Lower leg skin (tissue), 4 donors: ENCODE measurements around the gene TNP2. TPM values are rescaled to one million over a fixed set of nuclear protein-coding genes. Genes with fewer than 3 reads are reported as not detected.
"Not testable (repeated sequence)": the region's sequence is repeated elsewhere in the genome, so short reads cannot be mapped to it uniquely, and the experiment has no call there.

Source experiments
- DNase-seq, 2 donors: peaks; one replicate each; pipeline ENCODE4 v3.0.0-alpha.2; 2019; ENCODE audit warnings: low spot score in 2 of 2
- H3K4me3 ChIP-seq: fragments of 200-600 bp; sonication (generic); 2 replicates; pipeline ENCODE4 v1.5.1; 2017; ENCODE audit warnings: mild to moderate bottlenecking, low read depth; ENCODE audit not compliant: poor library complexity, severe bottlenecking
- POLR2A ChIP-seq, 2 donors: fragments of 450-650 bp; IDR thresholded peaks; one replicate each; pipeline ENCODE4 v1.6.1; 2016 to 2017; ENCODE audit warnings: antibody characterized with exemption in 2 of 2, mild to moderate bottlenecking in 1 of 2, moderate library complexity in 1 of 2
- WGBS, 2 donors: methylation state at CpG; one replicate each; pipeline ENCODE4 v1.1.5; 2018; 5-methylcytosine and 5-hydroxymethylcytosine counted together
- intact Hi-C: fragments of 100-400 bp; cut with DNase I; formaldehyde crosslinking; loops from one replicate; pipeline ENCODE4 v1.15.0; 2023; ENCODE audit warnings: low total_unique reads
- total RNA-seq, 4 donors: library from RNA; depleted of rRNA; stranded (reverse); fragments of >200 nt; gene quantifications; one replicate each; pipeline ENCODE4 v1.1.0, GENCODE V29; 2016
- TF ChIP-seq, protein P1 (sequence below), 3 donors: fragments of 450-650 bp; IDR thresholded peaks; one replicate each; pipeline ENCODE4 v1.5.1; 2016; ENCODE audit warnings: antibody characterized with exemption in 3 of 3, mild to moderate bottlenecking in 3 of 3, moderate library complexity in 2 of 3

TNP2 gene
- total RNA-seq, 4 donors from 2014 or later = not detected

DNA sequence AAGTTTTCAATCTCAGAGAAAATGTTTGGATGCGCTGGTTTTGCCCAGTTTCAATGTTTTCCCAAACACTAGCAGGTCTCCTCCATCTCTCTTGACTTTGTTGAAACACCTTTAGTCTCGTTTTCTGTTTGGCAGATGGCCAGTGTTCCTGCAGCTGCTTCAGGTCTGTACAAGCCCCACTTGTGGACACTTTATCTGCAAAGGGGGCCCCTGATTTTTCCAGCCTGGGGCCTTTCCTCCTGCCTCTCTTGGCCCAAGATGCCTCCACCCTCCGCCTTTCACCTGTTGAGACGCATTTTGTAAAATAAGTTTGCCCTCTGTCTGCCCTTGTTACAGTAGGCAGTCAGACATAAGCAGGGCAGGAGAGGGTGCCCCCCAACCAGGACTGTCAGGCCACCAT lies 33.9 kb upstream of the TNP2 start:
- 62 to 66% methylated on average over 3 to 4 of the region's 4 CpGs for WGBS, 2 donors
- no peak for DNase-seq
- H3K4me3 ChIP-seq = no peak overlapping the region
- TF ChIP-seq, protein P1, sequence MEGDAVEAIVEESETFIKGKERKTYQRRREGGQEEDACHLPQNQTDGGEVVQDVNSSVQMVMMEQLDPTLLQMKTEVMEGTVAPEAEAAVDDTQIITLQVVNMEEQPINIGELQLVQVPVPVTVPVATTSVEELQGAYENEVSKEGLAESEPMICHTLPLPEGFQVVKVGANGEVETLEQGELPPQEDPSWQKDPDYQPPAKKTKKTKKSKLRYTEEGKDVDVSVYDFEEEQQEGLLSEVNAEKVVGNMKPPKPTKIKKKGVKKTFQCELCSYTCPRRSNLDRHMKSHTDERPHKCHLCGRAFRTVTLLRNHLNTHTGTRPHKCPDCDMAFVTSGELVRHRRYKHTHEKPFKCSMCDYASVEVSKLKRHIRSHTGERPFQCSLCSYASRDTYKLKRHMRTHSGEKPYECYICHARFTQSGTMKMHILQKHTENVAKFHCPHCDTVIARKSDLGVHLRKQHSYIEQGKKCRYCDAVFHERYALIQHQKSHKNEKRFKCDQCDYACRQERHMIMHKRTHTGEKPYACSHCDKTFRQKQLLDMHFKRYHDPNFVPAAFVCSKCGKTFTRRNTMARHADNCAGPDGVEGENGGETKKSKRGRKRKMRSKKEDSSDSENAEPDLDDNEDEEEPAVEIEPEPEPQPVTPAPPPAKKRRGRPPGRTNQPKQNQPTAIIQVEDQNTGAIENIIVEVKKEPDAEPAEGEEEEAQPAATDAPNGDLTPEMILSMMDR (IDR thresholded peaks at IDR 0.05) = no peak
- no peak for TF ChIP-seq POLR2A (IDR thresholded peaks at IDR 0.05)
- intact Hi-C loops = no loop called here

DNA sequence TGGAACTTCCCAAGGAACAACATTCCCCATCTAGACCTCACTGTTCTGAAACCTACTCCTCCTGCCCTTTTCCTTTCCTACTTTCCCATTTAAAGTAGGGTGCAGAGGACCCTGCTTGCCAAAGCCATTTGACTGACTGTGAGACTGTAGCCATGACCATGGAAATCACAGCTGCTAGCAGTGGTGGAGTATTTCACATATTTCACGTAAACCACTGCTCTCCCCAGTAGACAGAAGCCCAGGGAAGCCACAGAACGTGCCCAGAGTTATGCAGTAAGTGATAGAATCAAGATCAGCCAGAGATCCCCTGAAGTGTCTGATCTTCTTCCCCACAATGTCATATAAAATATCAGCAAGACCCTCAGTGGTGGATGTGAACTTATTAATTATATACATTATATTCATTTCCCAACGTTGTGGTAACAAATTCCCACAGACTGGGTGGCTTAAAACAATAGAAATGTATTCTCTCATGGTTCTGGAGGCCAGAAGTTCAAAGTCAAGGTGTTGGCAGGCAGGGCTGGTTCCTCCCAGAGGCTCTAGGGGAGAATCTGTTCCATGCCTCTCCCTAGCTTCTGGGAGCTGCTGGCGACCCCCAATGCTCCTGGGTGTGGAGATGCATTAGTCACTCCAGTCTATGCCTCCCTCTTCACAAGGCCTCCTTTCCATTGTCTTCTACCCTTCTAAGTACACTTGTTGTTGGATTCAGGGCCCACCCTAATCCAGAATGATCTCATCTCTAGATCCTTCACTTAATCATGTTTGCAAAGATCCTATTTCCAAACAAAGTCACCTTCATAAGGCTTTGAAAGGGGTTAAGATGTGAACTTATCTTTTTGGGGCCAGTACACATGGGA lies 32.7 kb upstream of the TNP2 start:
- WGBS, 2 donors = 63 to 67% methylated on average over 4 of the region's 4 CpGs
- intact Hi-C loops = no loop called here
- H3K4me3 ChIP-seq = no peak overlapping the region
- TF ChIP-seq, protein P1 (IDR thresholded peaks at IDR 0.05) = no peak
- TF ChIP-seq POLR2A (IDR thresholded peaks at IDR 0.05) = no peak
- DNase-seq = no peak

DNA sequence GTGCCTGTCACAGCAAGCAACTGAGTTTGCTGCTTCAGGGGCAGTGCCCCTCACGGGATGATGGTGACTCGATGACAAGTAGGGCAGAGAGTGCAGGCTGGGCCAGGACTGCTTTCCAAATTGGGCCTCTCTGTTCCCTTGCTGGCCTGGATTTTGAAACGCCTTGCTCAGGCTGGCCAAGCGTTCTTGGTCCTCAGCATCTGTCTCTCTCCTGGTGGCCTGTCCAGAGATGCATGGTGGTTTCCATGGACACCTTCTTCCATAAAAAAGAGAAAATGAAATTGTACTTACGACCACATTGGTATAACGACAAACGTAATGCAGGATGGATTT lies 31.4 kb upstream of the TNP2 start:
- intact Hi-C loops = no loop called here
- TF ChIP-seq, protein P1 (IDR thresholded peaks at IDR 0.05) = no peak
- no peak for TF ChIP-seq POLR2A (IDR thresholded peaks at IDR 0.05)
- DNase-seq = no peak
- no peak overlapping the region for H3K4me3 ChIP-seq
- 77 to 78% methylated on average over 7 of the region's 7 CpGs for WGBS, 2 donors

DNA sequence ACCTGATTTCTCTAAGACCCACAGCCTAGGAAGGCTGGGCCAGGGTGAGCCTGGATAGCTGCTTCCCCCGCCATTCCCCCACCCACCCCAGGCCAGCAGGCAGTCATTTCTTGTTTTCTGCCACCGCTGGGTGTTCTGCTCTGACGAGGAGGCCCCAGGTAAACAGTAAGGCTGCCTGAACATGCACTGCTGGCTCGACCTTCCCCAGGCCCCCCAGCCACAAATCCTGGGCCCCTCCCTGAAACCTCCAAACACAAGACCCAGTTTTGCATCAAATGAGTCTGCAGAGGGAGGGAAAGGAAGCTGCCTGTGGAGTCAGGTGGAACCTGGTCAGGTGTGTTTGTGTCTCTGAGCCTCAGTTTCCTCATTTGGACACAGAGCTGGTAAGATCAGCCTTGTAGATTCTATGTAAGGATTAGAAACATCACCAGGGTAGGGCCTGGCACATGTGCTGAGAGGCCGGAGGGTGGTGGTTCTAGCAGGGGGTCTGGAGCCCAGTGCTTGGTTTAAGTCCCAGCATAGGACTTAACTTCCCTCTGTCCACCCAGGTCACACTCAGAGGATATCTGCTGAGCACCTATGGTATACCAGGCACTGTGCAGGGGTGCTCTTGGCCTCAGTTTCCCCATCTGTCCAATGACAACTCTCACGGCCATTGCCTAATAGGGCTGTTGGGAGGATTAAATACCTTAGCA lies 30.9 kb upstream of the TNP2 start:
- no peak for DNase-seq
- 78 to 85% methylated on average over 6 of the region's 6 CpGs for WGBS, 2 donors
- H3K4me3 ChIP-seq = no peak overlapping the region
- no peak for TF ChIP-seq POLR2A (IDR thresholded peaks at IDR 0.05)
- TF ChIP-seq, protein P1 (IDR thresholded peaks at IDR 0.05) = no peak
- intact Hi-C loops = no loop called here

DNA sequence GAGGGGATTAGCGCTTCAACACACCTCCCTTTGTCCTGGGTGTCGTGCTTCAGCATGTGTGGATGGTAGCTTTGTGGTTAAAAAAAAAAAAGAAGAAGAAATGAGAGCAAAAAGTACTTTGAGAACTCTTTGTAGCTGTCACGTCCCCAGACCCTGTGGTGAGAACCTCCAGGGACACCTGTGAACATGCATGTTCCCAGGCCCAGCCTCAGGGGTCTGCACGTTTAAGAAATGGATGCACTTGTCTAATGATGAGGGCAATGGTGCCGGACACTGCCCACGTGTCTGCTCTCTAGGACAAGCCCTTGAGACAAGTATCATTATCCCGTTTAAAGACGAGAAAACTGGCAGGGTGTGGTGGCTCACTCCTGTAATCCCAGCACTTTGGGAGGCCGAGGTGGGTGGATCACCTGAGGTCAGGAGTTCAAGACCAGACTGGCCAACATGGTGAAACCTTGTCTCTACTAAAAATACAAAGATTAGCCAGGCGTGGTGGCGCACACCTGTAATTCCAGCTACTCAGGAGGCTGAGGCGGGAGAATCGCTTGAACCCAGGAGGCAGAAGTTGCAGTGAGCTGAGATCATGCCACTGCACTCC lies 29.9 kb upstream of the TNP2 start:
- H3K4me3 ChIP-seq, intact Hi-C loops, DNase-seq: not testable (repeated sequence)
- 87 to 88% methylated on average over 13 of the region's 13 CpGs for WGBS, 2 donors
